GM21528 (cell line): ENCODE data around the gene PIK3AP1.

ENCODE experiments used
- ATAC-seq: cut with Tn5 transposase; IDR thresholded peaks from one replicate; pipeline ENCODE4 v1.9.1; 2021; ENCODE audit warnings: mild to moderate bottlenecking, moderate library complexity; ENCODE audit not compliant: unreplicated experiment, low FRiP score

PIK3AP1 gene

GRCh38 chr10:96675846-96676245 lies 44.5 kb downstream of the PIK3AP1 start:
- ATAC-seq = no peak

- ATAC-seq = peak; percentile 60
Observed at GRCh38 chr10:96673318-96674099, 46.8 kb downstream of the PIK3AP1 start.

GRCh38 chr10:96672481-96673175 lies 47.7 kb downstream of the PIK3AP1 start:
- ATAC-seq = no peak

GRCh38 chr10:96671211-96671890 lies 49.0 kb downstream of the PIK3AP1 start:
- ATAC-seq = no peak

- ATAC-seq = no peak
Observed at GRCh38 chr10:96670786-96671185, 49.5 kb downstream of the PIK3AP1 start.

GRCh38 chr10:96667401-96667800 lies 52.9 kb downstream of the PIK3AP1 start:
- ATAC-seq = no peak

- no peak for ATAC-seq
Observed at GRCh38 chr10:96666741-96667140, 53.6 kb downstream of the PIK3AP1 start.

- no peak for ATAC-seq
Observed at GRCh38 chr10:96665306-96665705, 55.0 kb downstream of the PIK3AP1 start.

GRCh38 chr10:96664563-96664962 lies 55.8 kb downstream of the PIK3AP1 start:
- ATAC-seq = no peak

- no peak for ATAC-seq
Observed at GRCh38 chr10:96663797-96664196, 56.5 kb downstream of the PIK3AP1 start.

GRCh38 chr10:96661632-96662031 lies 58.7 kb downstream of the PIK3AP1 start:
- no peak for ATAC-seq

GRCh38 chr10:96660297-96660696 lies 60.0 kb downstream of the PIK3AP1 start:
- ATAC-seq = no peak

GRCh38 chr10:96658844-96659243 lies 61.5 kb downstream of the PIK3AP1 start:
- no peak for ATAC-seq

GRCh38 chr10:96657385-96657784 lies 62.9 kb downstream of the PIK3AP1 start:
- ATAC-seq = no peak

- ATAC-seq = no peak
Observed at GRCh38 chr10:96656839-96657238, 63.5 kb downstream of the PIK3AP1 start.

GRCh38 chr10:96656198-96656577 lies 64.1 kb downstream of the PIK3AP1 start:
- ATAC-seq = no peak

GRCh38 chr10:96655461-96656197 lies 64.7 kb downstream of the PIK3AP1 start:
- ATAC-seq = no peak

- no peak for ATAC-seq
Observed at GRCh38 chr10:96651998-96652431, 68.3 kb downstream of the PIK3AP1 start.

GRCh38 chr10:96650958-96651357 lies 69.4 kb downstream of the PIK3AP1 start:
- ATAC-seq = no peak

- no peak for ATAC-seq
Observed at GRCh38 chr10:96648297-96648696, 72.0 kb downstream of the PIK3AP1 start.

- ATAC-seq = no peak
Observed at GRCh38 chr10:96647466-96647865, 72.8 kb downstream of the PIK3AP1 start.
